Nephron progenitor cell (in vitro differentiated cells): ENCODE results near the gene TIMP2.

Experiments used
- DNase-seq: peaks from one replicate; pipeline ENCODE4 v3.0.0; 2021
- H3K27ac Mint-ChIP-seq: 2 replicates; pipeline ENCODE4 v1.8.0; 2021; ENCODE audit warnings: mild to moderate bottlenecking, moderate library complexity, mixed read lengths
- H3K27me3 Mint-ChIP-seq: 2 replicates; pipeline ENCODE4 v1.8.0; 2021; ENCODE audit warnings: mild to moderate bottlenecking, low read depth, mixed read lengths; ENCODE audit not compliant: poor library complexity
- H3K36me3 Mint-ChIP-seq: 2 replicates; pipeline ENCODE4 v1.8.0; 2021; ENCODE audit warnings: low read depth, mixed read lengths
- H3K4me1 Mint-ChIP-seq: 2 replicates; pipeline ENCODE4 v1.8.0; 2021; ENCODE audit warnings: mixed read lengths
- H3K4me3 Mint-ChIP-seq: 2 replicates; pipeline ENCODE4 v1.8.0; 2021; ENCODE audit warnings: mild to moderate bottlenecking, moderate library complexity, mixed read lengths
- H3K9me3 Mint-ChIP-seq: 2 replicates; pipeline ENCODE4 v1.8.0; 2021; ENCODE audit warnings: mild to moderate bottlenecking, moderate library complexity, mixed read lengths
- TF ChIP-seq, protein P1 (sequence below): fragments of 200-600 bp; sonication (generic); IDR thresholded peaks from 2 replicates; pipeline ENCODE4 v1.5.0; 2021; ENCODE audit warnings: antibody characterized with exemption

Gene TIMP2

GRCh38 chr17:78803186-78803845 lies 121.9 kb downstream of the TIMP2 start:
- Mint-ChIP-seq H3K9me3 (no peaks in the 10 kb centered on the region), H3K27ac (no peak overlapping the region), H3K36me3 (peaks cover 61% of the 10 kb centered on the region), H3K4me1 (no peaks in the 10 kb centered on the region), H3K4me3 (no peak overlapping the region), H3K27me3 (no peaks in the 10 kb centered on the region)
- no peak for DNase-seq
- TF ChIP-seq, protein P1, sequence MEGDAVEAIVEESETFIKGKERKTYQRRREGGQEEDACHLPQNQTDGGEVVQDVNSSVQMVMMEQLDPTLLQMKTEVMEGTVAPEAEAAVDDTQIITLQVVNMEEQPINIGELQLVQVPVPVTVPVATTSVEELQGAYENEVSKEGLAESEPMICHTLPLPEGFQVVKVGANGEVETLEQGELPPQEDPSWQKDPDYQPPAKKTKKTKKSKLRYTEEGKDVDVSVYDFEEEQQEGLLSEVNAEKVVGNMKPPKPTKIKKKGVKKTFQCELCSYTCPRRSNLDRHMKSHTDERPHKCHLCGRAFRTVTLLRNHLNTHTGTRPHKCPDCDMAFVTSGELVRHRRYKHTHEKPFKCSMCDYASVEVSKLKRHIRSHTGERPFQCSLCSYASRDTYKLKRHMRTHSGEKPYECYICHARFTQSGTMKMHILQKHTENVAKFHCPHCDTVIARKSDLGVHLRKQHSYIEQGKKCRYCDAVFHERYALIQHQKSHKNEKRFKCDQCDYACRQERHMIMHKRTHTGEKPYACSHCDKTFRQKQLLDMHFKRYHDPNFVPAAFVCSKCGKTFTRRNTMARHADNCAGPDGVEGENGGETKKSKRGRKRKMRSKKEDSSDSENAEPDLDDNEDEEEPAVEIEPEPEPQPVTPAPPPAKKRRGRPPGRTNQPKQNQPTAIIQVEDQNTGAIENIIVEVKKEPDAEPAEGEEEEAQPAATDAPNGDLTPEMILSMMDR = no peak
